ENCODE data around the gene ITSN1.

DNA sequence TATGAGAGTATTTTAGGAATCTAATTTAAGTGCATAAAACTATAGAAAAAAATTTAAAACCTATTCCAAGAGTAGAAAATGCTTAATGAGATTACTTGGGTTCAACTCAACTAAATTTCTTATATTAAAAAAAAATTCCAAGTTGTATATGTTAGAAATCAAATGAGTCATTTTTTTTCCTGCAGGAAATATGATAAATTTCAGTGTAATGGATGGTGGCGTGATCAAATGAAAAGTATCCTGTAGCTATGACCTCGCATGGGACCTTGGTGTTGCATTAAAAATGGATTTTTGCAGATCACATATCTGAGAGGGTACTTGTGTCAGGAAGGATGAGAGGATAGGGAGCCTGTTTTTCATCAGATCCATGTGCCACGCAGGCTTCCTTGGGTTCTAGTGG, 255.4 kb downstream of the ITSN1 start:
- TF ChIP-seq, protein P1, sequence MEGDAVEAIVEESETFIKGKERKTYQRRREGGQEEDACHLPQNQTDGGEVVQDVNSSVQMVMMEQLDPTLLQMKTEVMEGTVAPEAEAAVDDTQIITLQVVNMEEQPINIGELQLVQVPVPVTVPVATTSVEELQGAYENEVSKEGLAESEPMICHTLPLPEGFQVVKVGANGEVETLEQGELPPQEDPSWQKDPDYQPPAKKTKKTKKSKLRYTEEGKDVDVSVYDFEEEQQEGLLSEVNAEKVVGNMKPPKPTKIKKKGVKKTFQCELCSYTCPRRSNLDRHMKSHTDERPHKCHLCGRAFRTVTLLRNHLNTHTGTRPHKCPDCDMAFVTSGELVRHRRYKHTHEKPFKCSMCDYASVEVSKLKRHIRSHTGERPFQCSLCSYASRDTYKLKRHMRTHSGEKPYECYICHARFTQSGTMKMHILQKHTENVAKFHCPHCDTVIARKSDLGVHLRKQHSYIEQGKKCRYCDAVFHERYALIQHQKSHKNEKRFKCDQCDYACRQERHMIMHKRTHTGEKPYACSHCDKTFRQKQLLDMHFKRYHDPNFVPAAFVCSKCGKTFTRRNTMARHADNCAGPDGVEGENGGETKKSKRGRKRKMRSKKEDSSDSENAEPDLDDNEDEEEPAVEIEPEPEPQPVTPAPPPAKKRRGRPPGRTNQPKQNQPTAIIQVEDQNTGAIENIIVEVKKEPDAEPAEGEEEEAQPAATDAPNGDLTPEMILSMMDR (IDR thresholded peaks at IDR 0.05) = no peak
- TF ChIP-seq POLR2A (IDR thresholded peaks at IDR 0.05) = no peak

Data from thyroid gland (tissue), 4 donors.